Activated CD4-positive, alpha-beta T cell treated with anti-CD3 and anti-CD28 coated beads for 36 hours (primary cell): ENCODE data around the gene POU3F3. TPM values are rescaled to one million over a fixed set of nuclear protein-coding genes. Genes with fewer than 3 reads are reported as not detected.

Source experiments
- ATAC-seq: fragments of 200-7000 bp; cut with Tn5 transposase; one replicate; pipeline ENCODE4 v1.10.0; 2021; ENCODE audit warnings: mild to moderate bottlenecking, moderate library complexity
- CTCF ChIA-PET: fragments of 350-600 bp; sonication (Branson Sonifier 250); formaldehyde crosslinking; loops from one replicate; lab custom pipeline; 2021; ENCODE audit warnings: antibody characterized with exemption; lab: Charles Lee
- POLR2A ChIA-PET: fragments of 350-600 bp; sonication (Branson Sonifier 250); formaldehyde crosslinking; loops from one replicate; lab custom pipeline; 2021; ENCODE audit warnings: antibody characterized with exemption, inconsistent platforms; lab: Charles Lee
- DNase-seq: peaks from one replicate; pipeline ENCODE4 v3.0.0-alpha.2; 2020
- H3K27ac Mint-ChIP-seq: one replicate; pipeline ENCODE4 v1.8.0; 2021; ENCODE audit warnings: mixed read lengths
- H3K27me3 Mint-ChIP-seq: one replicate; pipeline ENCODE4 v1.8.0; 2021; ENCODE audit warnings: mixed read lengths
- H3K36me3 Mint-ChIP-seq: one replicate; pipeline ENCODE4 v1.8.0; 2021; ENCODE audit warnings: low read depth, mixed read lengths
- H3K4me1 Mint-ChIP-seq: one replicate; pipeline ENCODE4 v1.8.0; 2021; ENCODE audit warnings: mixed read lengths
- H3K4me3 Mint-ChIP-seq: one replicate; pipeline ENCODE4 v1.8.0; 2021; ENCODE audit warnings: mild to moderate bottlenecking, moderate library complexity, mixed read lengths
- H3K9me3 Mint-ChIP-seq: one replicate; pipeline ENCODE4 v1.8.0; 2021; ENCODE audit warnings: low read depth, mixed read lengths
- intact Hi-C, 2 experiments: fragments of 100-400 bp; cut with DNase I in 1 of 2; cut with micrococcal nuclease in 1 of 2; formaldehyde crosslinking; loops; one replicate each; pipeline versions ENCODE4 v1.14.2 to v1.15.1; 2022 to 2024; cut with DNase I, micrococcal nuclease
- total RNA-seq, 2 experiments: library from RNA; stranded (reverse); gene quantifications; one replicate each; pipeline ENCODE4 v1.2.3, GENCODE V29; 2021

POU3F3 gene
- total RNA-seq, 2 experiments from 2014 or later, result not detected

- CTCF ChIA-PET, result no interaction called here
- Mint-ChIP-seq H3K36me3 (no peaks in the 10 kb centered on the region), H3K4me3 (no peak overlapping the region), H3K27me3 (peaks cover 3% of the 10 kb centered on the region), H3K9me3 (no peaks in the 10 kb centered on the region), H3K27ac (no peak overlapping the region), H3K4me1 (no peaks in the 10 kb centered on the region)
- no peak for ATAC-seq
- intact Hi-C loops, result no loop called here
- no peak for DNase-seq
- POLR2A ChIA-PET, result no interaction called here
Measured at GRCh38 chr2:104901037-104901881, 47.3 kb downstream of the POU3F3 start.

DNA sequence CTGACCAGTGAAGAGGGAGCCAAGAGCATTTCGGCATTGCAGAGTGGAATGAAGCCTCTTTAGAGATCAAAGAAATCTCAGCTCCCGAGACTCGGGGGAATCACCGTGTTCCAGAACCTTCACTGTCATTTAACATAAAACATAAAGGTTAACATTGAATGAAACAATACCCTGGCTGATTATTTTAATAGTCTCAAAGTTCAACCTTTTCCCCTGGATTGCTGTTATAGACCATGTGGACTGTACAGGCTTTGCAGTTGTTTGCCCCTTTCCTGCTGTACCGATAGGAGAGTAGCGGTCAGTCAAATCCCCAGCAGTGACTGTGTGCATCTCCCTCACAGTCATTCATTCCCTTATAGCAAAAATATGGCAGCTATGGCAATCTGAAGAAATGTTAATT is 48.4 kb downstream of the POU3F3 start:
- H3K4me3 Mint-ChIP-seq, result no peak overlapping the region
- no peaks in the 10 kb centered on the region for H3K4me1 Mint-ChIP-seq
- CTCF ChIA-PET, result no interaction called here

More for the DNA sequence above, 48.4 kb downstream of the POU3F3 start:
- Mint-ChIP-seq H3K9me3 (no peaks in the 10 kb centered on the region), H3K27ac (no peak overlapping the region), H3K36me3 (no peaks in the 10 kb centered on the region), H3K27me3 (no peaks in the 10 kb centered on the region)
- POLR2A ChIA-PET, result no interaction called here
- DNase-seq (no peak), ATAC-seq (no peak)
- intact Hi-C loops, result no loop called here

Other genes starting within 250 kb of the POU3F3 start
- 10 to 100 TPM; 41.0 to 46.0 TPM for gene MRPS9, start 184.0 kb downstream of the POU3F3 start, total RNA-seq